SK-N-SH (cell line): ENCODE data around the gene WNT16. TPM values are rescaled to one million over a fixed set of nuclear protein-coding genes. Genes with fewer than 3 reads are reported as not detected.
A peak's percentile ranks its signal among the peaks of the same experiment; 100 is the strongest.

ENCODE experiments used
- CTCF ChIA-PET: fragments of 300-600, 350-600 bp; formaldehyde crosslinking; extraction: SDS; loops from one replicate; lab custom pipeline; 2021; lab: Yijun Ruan, JAX
- POLR2A ChIA-PET: fragments of 350-600 bp; sonication (Branson Sonifier 250); formaldehyde crosslinking; extraction: SDS; loops from one replicate; lab custom pipeline; 2020; ENCODE audit warnings: antibody characterized with exemption, inconsistent platforms; lab: Yijun Ruan, JAX
- DNase-seq: peaks from one replicate; pipeline ENCODE4 v3.0.0; 2012
- H2AFZ ChIP-seq: fragments of 200-600 bp; sonication (generic); 2 replicates; pipeline ENCODE4 v1.8.1; 2016; ENCODE audit warnings: antibody characterized with exemption, mild to moderate bottlenecking, low read depth
- H3F3A ChIP-seq: fragments of 200-600 bp; sonication (generic); replicated peaks from 2 replicates; pipeline ENCODE3; 2016; ENCODE audit warnings: antibody characterized with exemption, mild to moderate bottlenecking; ENCODE audit not compliant: insufficient read depth
- H3K27ac ChIP-seq, 2 experiments: fragments of 200-500 bp in 1 of 2; fragments of 200-600 bp in 1 of 2; sonication (Bioruptor generic) in 1 of 2; sonication (generic), shearing (Covaris generic) in 1 of 2; 2 replicates each; pipeline versions ENCODE4 v1.5.1 to v1.6.1; 2014 to 2016; ENCODE audit warnings: low read depth in 2 of 2, inconsistent platforms in 1 of 2, low read length in 1 of 2, mild to moderate bottlenecking in 1 of 2, mixed read lengths in 1 of 2
- H3K27me3 ChIP-seq: fragments of 200-600 bp; sonication (generic), shearing (Covaris generic); 2 replicates; pipeline ENCODE4 v1.6.1; 2016; ENCODE audit warnings: mixed run types; ENCODE audit not compliant: insufficient read depth
- H3K36me3 ChIP-seq, 2 experiments: fragments of 200-500 bp in 1 of 2; fragments of 200-600 bp in 1 of 2; sonication (Bioruptor generic) in 1 of 2; sonication (generic) in 1 of 2; replicated peaks in 1 of 2; 2 replicates each; pipeline versions ENCODE3 to v1.5.1; 2014 to 2016; ENCODE audit warnings: low read length in 1 of 2, mild to moderate bottlenecking in 1 of 2; ENCODE audit not compliant: insufficient read depth in 2 of 2, control insufficient read depth in 1 of 2
- H3K4me1 ChIP-seq, 2 experiments: fragments of 200-500 bp in 1 of 2; fragments of 200-600 bp in 1 of 2; sonication (Bioruptor generic) in 1 of 2; sonication (generic), shearing (Covaris generic) in 1 of 2; 2 replicates each; pipeline versions ENCODE4 v1.5.1 to v1.6.1; 2014 to 2016; ENCODE audit warnings: low read depth in 1 of 2, low read length in 1 of 2, mixed run types in 1 of 2; ENCODE audit not compliant: insufficient read depth in 2 of 2, control insufficient read depth in 1 of 2
- H3K4me2 ChIP-seq: fragments of 200-600 bp; sonication (generic), shearing (Covaris generic); 2 replicates; pipeline ENCODE4 v1.6.1; 2017; ENCODE audit warnings: mixed run types
- H3K4me3 ChIP-seq, 2 experiments: fragments of 200-500 bp in 1 of 2; fragments of 200-600 bp in 1 of 2; sonication (Bioruptor generic) in 1 of 2; sonication (generic), shearing (Covaris generic) in 1 of 2; 2 replicates each; pipeline versions ENCODE4 v1.5.1 to v1.8.1; 2014 to 2016; ENCODE audit warnings: low read depth in 2 of 2, inconsistent platforms in 1 of 2, low read length in 1 of 2, mild to moderate bottlenecking in 1 of 2, mixed read lengths in 1 of 2, moderate library complexity in 1 of 2
- H3K79me2 ChIP-seq: fragments of 200-600 bp; sonication (generic); 2 replicates; pipeline ENCODE4 v1.8.1; 2017; ENCODE audit warnings: mild to moderate bottlenecking; ENCODE audit not compliant: insufficient read depth
- H3K9ac ChIP-seq: fragments of 200-600 bp; sonication (generic); 2 replicates; pipeline ENCODE4 v1.6.1; 2017; ENCODE audit warnings: mixed run types
- H3K9me2 ChIP-seq: fragments of 200-600 bp; sonication (generic); 2 replicates; pipeline ENCODE4 v1.6.1; 2017; ENCODE audit warnings: mixed run types
- H3K9me3 ChIP-seq: fragments of 200-600 bp; sonication (generic); 2 replicates; pipeline ENCODE4 v1.6.1; 2017; ENCODE audit warnings: mixed run types, mild to moderate bottlenecking, moderate library complexity
- H4K20me1 ChIP-seq: fragments of 200-600 bp; sonication (generic); 2 replicates; pipeline ENCODE4 v1.6.1; 2017; ENCODE audit warnings: mild to moderate bottlenecking, mixed run types; ENCODE audit not compliant: insufficient read depth
- CTCF ChIP-seq: fragments of 200-600 bp; sonication (generic); IDR thresholded peaks from 2 replicates; pipeline ENCODE4 v1.6.1; 2017; ENCODE audit warnings: antibody characterized with exemption, mild to moderate bottlenecking, moderate library complexity
- ELF1 ChIP-seq: IDR thresholded peaks from 2 replicates; pipeline ENCODE4 v1.4.0; 2012
- FOSL2 ChIP-seq: IDR thresholded peaks from 2 replicates; pipeline ENCODE4 v1.4.0; 2012; ENCODE audit warnings: low read depth, mild to moderate bottlenecking, moderate library complexity, borderline replicate concordance
- FOXJ3 ChIP-seq: sonication (generic); formaldehyde crosslinking; IDR thresholded peaks from 2 replicates; pipeline ENCODE4 v1.5.1; 2020; ENCODE audit warnings: mild to moderate bottlenecking, missing genetic modification reagents
- JUND ChIP-seq: IDR thresholded peaks from 2 replicates; pipeline ENCODE4 v1.4.0; 2012
- NFIC ChIP-seq: IDR thresholded peaks from 2 replicates; pipeline ENCODE4 v1.4.0; 2012; ENCODE audit warnings: borderline replicate concordance
- POLR2AphosphoS5 ChIP-seq: IDR thresholded peaks from 2 replicates; pipeline ENCODE4 v1.6.1; 2012; ENCODE audit warnings: low read depth, low read length
- RFX5 ChIP-seq: IDR thresholded peaks from 2 replicates; pipeline ENCODE4 v1.6.1; 2012; ENCODE audit warnings: mild to moderate bottlenecking, improper control_type of control experiment, low read length
- SIN3A ChIP-seq: IDR thresholded peaks from 2 replicates; pipeline ENCODE4 v1.6.1; 2012; ENCODE audit warnings: low read depth, mild to moderate bottlenecking, low read length, moderate library complexity, borderline replicate concordance
- TCF12 ChIP-seq: IDR thresholded peaks from 2 replicates; pipeline ENCODE4 v1.4.0; 2012
- USF2 ChIP-seq: fragments of 150-350 bp; IDR thresholded peaks from 2 replicates; pipeline ENCODE4 v1.6.1; 2017; ENCODE audit warnings: antibody characterized with exemption, low read length, low read depth, borderline replicate concordance
- ZBTB33 ChIP-seq: IDR thresholded peaks from 2 replicates; pipeline ENCODE4 v1.4.0; 2012; ENCODE audit warnings: low read depth, borderline replicate concordance
- polyA plus RNA-seq, 3 experiments: library from polyadenylated mRNA; depleted of rRNA; stranded (reverse); fragments of >200 nt; gene quantifications; 2 replicates each; pipeline ENCODE4 v1.2.3, GENCODE V29; 2012

Gene WNT16
- polyA plus RNA-seq, 1 of the 3 experiments (the other 2 are of a cell fraction), result 0.05 TPM

- no peak for TF ChIP-seq CTCF
- no peak for TF ChIP-seq ELF1
- TF ChIP-seq SIN3A, result no peak
- no peak for TF ChIP-seq USF2
- TF ChIP-seq JUND, result no peak; the same call in 1 of the 2 replicates
- TF ChIP-seq ZBTB33, result no peak
- TF ChIP-seq NFIC, result no peak
Measured at GRCh38 chr7:121372376-121373010, 43.7 kb downstream of the WNT16 start (continued).

- DNase-seq, result no peak
- no peak overlapping the region for H3K4me3 ChIP-seq
- TF ChIP-seq FOSL2 (no peak), CTCF (peak; percentile 33), FOXJ3 (CRISPR knock-in tag) (no peak), POLR2AphosphoS5 (no peak), RFX5 (no peak), TCF12 (no peak)
- H2AFZ ChIP-seq, result no peak overlapping the region
- peaks cover 73 to 82% of the 10 kb centered on the region in 2 experiments for H3K36me3 ChIP-seq
- H3K4me1 ChIP-seq, result peaks cover 4 to 27% of the 10 kb centered on the region in 2 experiments; a peak in 3 of 4 replicates
- POLR2A ChIA-PET, result no interaction called here
- no peaks in the 10 kb centered on the region for H3K9me2 ChIP-seq
- H3K79me2 ChIP-seq, result peaks cover 26% of the 10 kb centered on the region
- H3K27me3 ChIP-seq, result no peaks in the 10 kb centered on the region
- no peak overlapping the region; the same call in 1 of the 2 replicates for H3K4me2 ChIP-seq
- H3K27ac ChIP-seq, result peak overlapping the region; percentile 21 to 66; a peak in 2 of 4 replicates
- no peaks in the 10 kb centered on the region for H4K20me1 ChIP-seq
- no peaks in the 10 kb centered on the region for H3K9me3 ChIP-seq
- CTCF ChIA-PET, result interaction anchor here (0.5 to 2.2 kb wide), 6 partner anchors 12 to 174 kb away, joined by 3 to 10 read pairs (median 6); partner anchors contain the start of gene FAM3C
- H3F3A ChIP-seq, result peaks cover 28% of the 10 kb centered on the region
- no peak overlapping the region for H3K9ac ChIP-seq
Measured at GRCh38 chr7:121373177-121373576, 44.4 kb downstream of the WNT16 start.
